ENCODE measurements around the gene KCNA5. TPM values are rescaled to one million over a fixed set of nuclear protein-coding genes. Genes with fewer than 3 reads are reported as not detected.

KCNA5 gene
- polyA plus RNA-seq, 1 donor from 2014 or later, result 7.5 TPM

DNA sequence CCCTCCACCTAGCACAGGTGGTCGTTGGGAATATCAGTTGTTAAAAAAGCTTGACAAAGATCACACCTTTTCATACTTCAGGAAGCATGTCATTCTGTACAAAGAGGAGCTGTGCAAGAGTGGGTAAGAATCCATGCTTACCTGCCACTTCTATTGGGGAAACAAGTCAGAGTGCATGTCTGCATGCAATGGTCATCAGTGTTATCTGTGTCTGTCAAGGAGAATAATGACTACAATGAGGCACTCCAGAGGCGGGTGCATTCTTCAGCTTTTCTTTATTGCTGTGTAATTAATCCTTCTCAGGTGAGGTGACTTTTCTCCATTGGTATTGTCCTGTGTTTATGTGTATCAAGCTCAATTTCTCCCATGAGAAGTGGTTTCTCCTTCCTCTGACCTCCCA lies 24.4 kb downstream of the KCNA5 start:
- Histone ChIP-seq H3K36me3 (ENCODE audit: insufficient read depth, low read length) (no peaks in the 10 kb centered on the region), H2AFZ (ENCODE audit: low read depth, low read length) (no peak overlapping the region), H3K27ac (ENCODE audit: low read length) (no peak overlapping the region), H3K79me2 (replicated peaks; ENCODE audit: insufficient read depth, low read length) (no peaks in the 10 kb centered on the region), H3K27me3 (ENCODE audit: insufficient read depth, low read depth, low read length) (no peaks in the 10 kb centered on the region), H3K4me2 (ENCODE audit: low read length) (no peak overlapping the region), H3K9me2 (ENCODE audit: insufficient read depth, low read length) (no peaks in the 10 kb centered on the region), H3F3A (ENCODE audit: insufficient read depth, low read length, poor library complexity, severe bottlenecking) (no peaks in the 10 kb centered on the region), H3K9me3 (ENCODE audit: low read length) (no peaks in the 10 kb centered on the region), H3K9ac (ENCODE audit: low read length) (no peak overlapping the region), H3K4me3 (ENCODE audit: low read length) (no peak overlapping the region), H4K20me1 (ENCODE audit: insufficient read depth) (no peaks in the 10 kb centered on the region)
- TF ChIP-seq MXI1 (conservative IDR thresholded peaks at IDR 0.05; ENCODE audit: poor library complexity, severe bottlenecking) (no peak), EP300 (conservative IDR thresholded peaks at IDR 0.05; ENCODE audit: poor library complexity, severe bottlenecking) (no peak), EZH2 (IDR thresholded peaks at IDR 0.05; ENCODE audit: borderline replicate concordance, insufficient read depth, low read length, poor library complexity, severe bottlenecking) (no peak), TAF1 (IDR thresholded peaks at IDR 0.05; ENCODE audit: low read depth) (no peak), REST (IDR thresholded peaks at IDR 0.05; ENCODE audit: borderline replicate concordance) (no peak), SMC3 (conservative IDR thresholded peaks at IDR 0.05; ENCODE audit: poor library complexity) (no peak), POLR2AphosphoS5 (IDR thresholded peaks at IDR 0.05) (no peak), RAD21 (conservative IDR thresholded peaks at IDR 0.05) (no peak)
- TF ChIP-seq, protein P1, sequence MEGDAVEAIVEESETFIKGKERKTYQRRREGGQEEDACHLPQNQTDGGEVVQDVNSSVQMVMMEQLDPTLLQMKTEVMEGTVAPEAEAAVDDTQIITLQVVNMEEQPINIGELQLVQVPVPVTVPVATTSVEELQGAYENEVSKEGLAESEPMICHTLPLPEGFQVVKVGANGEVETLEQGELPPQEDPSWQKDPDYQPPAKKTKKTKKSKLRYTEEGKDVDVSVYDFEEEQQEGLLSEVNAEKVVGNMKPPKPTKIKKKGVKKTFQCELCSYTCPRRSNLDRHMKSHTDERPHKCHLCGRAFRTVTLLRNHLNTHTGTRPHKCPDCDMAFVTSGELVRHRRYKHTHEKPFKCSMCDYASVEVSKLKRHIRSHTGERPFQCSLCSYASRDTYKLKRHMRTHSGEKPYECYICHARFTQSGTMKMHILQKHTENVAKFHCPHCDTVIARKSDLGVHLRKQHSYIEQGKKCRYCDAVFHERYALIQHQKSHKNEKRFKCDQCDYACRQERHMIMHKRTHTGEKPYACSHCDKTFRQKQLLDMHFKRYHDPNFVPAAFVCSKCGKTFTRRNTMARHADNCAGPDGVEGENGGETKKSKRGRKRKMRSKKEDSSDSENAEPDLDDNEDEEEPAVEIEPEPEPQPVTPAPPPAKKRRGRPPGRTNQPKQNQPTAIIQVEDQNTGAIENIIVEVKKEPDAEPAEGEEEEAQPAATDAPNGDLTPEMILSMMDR (IDR thresholded peaks at IDR 0.05; ENCODE audit: poor library complexity, severe bottlenecking), result no peak

- Histone ChIP-seq H3K9ac (ENCODE audit: low read length) (no peak overlapping the region), H3K79me2 (replicated peaks; ENCODE audit: insufficient read depth, low read length) (no peaks in the 10 kb centered on the region), H3K27ac (ENCODE audit: low read length) (no peak overlapping the region), H3K36me3 (ENCODE audit: insufficient read depth, low read length) (no peaks in the 10 kb centered on the region), H3K4me3 (ENCODE audit: low read length) (no peak overlapping the region), H3K9me3 (ENCODE audit: low read length) (no peaks in the 10 kb centered on the region), H3K9me2 (ENCODE audit: insufficient read depth, low read length) (no peaks in the 10 kb centered on the region), H3K4me2 (ENCODE audit: low read length) (no peak overlapping the region), H4K20me1 (ENCODE audit: insufficient read depth) (no peaks in the 10 kb centered on the region), H3K27me3 (ENCODE audit: insufficient read depth, low read depth, low read length) (no peaks in the 10 kb centered on the region), H2AFZ (ENCODE audit: low read depth, low read length) (no peak overlapping the region), H3F3A (ENCODE audit: insufficient read depth, low read length, poor library complexity, severe bottlenecking) (no peaks in the 10 kb centered on the region)
- TF ChIP-seq MXI1 (conservative IDR thresholded peaks at IDR 0.05; ENCODE audit: poor library complexity, severe bottlenecking) (no peak), POLR2AphosphoS5 (IDR thresholded peaks at IDR 0.05) (no peak), SMC3 (conservative IDR thresholded peaks at IDR 0.05; ENCODE audit: poor library complexity) (no peak), RAD21 (conservative IDR thresholded peaks at IDR 0.05) (no peak), EP300 (conservative IDR thresholded peaks at IDR 0.05; ENCODE audit: poor library complexity, severe bottlenecking) (no peak), REST (IDR thresholded peaks at IDR 0.05; ENCODE audit: borderline replicate concordance) (no peak), EZH2 (IDR thresholded peaks at IDR 0.05; ENCODE audit: borderline replicate concordance, insufficient read depth, low read length, poor library complexity, severe bottlenecking) (no peak), TAF1 (IDR thresholded peaks at IDR 0.05; ENCODE audit: low read depth) (no peak)
- TF ChIP-seq, protein P1 (IDR thresholded peaks at IDR 0.05; ENCODE audit: poor library complexity, severe bottlenecking), result no peak
These were observed 24.9 kb downstream of the KCNA5 start for GRCh38 chr12:5068619-5069018.

Measured in neural cell (in vitro differentiated cells).